T-helper 2 cell treated with Interferon-gamma antibody and Interleukin-4, amounts not matched to agents 5 μg/mL and 100 μg/mL, for 36 hours (primary cell): ENCODE measurements around the gene HOGA1.

Experiments
- DNase-seq: peaks from one replicate; pipeline ENCODE4 v3.0.0; 2021; ENCODE audit warnings: low spot score
- H3K27ac Mint-ChIP-seq: one replicate; pipeline ENCODE4 v1.8.0; 2021; ENCODE audit warnings: mild to moderate bottlenecking, mixed read lengths
- H3K27me3 Mint-ChIP-seq: one replicate; pipeline ENCODE4 v1.8.0; 2021; ENCODE audit warnings: low read depth, mixed read lengths
- H3K36me3 Mint-ChIP-seq: one replicate; pipeline ENCODE4 v1.8.0; 2021; ENCODE audit warnings: low read depth, mixed read lengths
- H3K4me1 Mint-ChIP-seq: one replicate; pipeline ENCODE4 v1.8.0; 2021; ENCODE audit warnings: low read depth, mixed read lengths
- H3K4me3 Mint-ChIP-seq: one replicate; pipeline ENCODE4 v1.8.0; 2022; ENCODE audit warnings: mild to moderate bottlenecking, moderate library complexity, mixed read lengths
- H3K9me3 Mint-ChIP-seq: one replicate; pipeline ENCODE4 v1.8.0; 2021; ENCODE audit warnings: mixed read lengths

The HOGA1 gene

GRCh38 chr10:97584060-97584797 is at the start of gene HOGA1:
HOGA1 (plus strand) TSS chr10:97584389; CDS start chr10:97584704, 315 bp downstream.
- Mint-ChIP-seq H3K4me1 (no peaks in the 10 kb centered on the region), H3K36me3 (no peaks in the 10 kb centered on the region), H3K27me3 (no peaks in the 10 kb centered on the region), H3K9me3 (no peaks in the 10 kb centered on the region), H3K4me3 (no peak within 1 kb of the TSS), H3K27ac (no peak within 1 kb of the TSS)
- DNase-seq: no peak

GRCh38 chr10:97534746-97535367 is 49.3 kb upstream of the HOGA1 start:
- no peak overlapping the region for H3K4me3 Mint-ChIP-seq
- DNase-seq: peak; percentile 20
- H3K27me3 Mint-ChIP-seq: no peaks in the 10 kb centered on the region
- no peak overlapping the region for H3K27ac Mint-ChIP-seq
- H3K4me1 Mint-ChIP-seq: no peaks in the 10 kb centered on the region
- no peaks in the 10 kb centered on the region for H3K9me3 Mint-ChIP-seq
- H3K36me3 Mint-ChIP-seq: no peaks in the 10 kb centered on the region

GRCh38 chr10:97537186-97537869 is 46.9 kb upstream of the HOGA1 start:
- H3K4me1 Mint-ChIP-seq: no peaks in the 10 kb centered on the region
- H3K36me3 Mint-ChIP-seq: no peaks in the 10 kb centered on the region
- no peak for DNase-seq
- H3K9me3 Mint-ChIP-seq: no peaks in the 10 kb centered on the region
- H3K27me3 Mint-ChIP-seq: no peaks in the 10 kb centered on the region
- no peak overlapping the region for H3K4me3 Mint-ChIP-seq
- no peak overlapping the region for H3K27ac Mint-ChIP-seq

- H3K27me3 Mint-ChIP-seq: no peaks in the 10 kb centered on the region
- no peak overlapping the region for H3K27ac Mint-ChIP-seq
- no peaks in the 10 kb centered on the region for H3K9me3 Mint-ChIP-seq
- no peak overlapping the region for H3K4me3 Mint-ChIP-seq
- DNase-seq: no peak
- H3K4me1 Mint-ChIP-seq: peaks cover 6% of the 10 kb centered on the region
- H3K36me3 Mint-ChIP-seq: no peaks in the 10 kb centered on the region
Observed at GRCh38 chr10:97538411-97538810, 45.8 kb upstream of the HOGA1 start.

GRCh38 chr10:97538839-97539238 is 45.4 kb upstream of the HOGA1 start:
- H3K4me1 Mint-ChIP-seq: peaks cover 7% of the 10 kb centered on the region
- no peaks in the 10 kb centered on the region for H3K36me3 Mint-ChIP-seq
- no peaks in the 10 kb centered on the region for H3K9me3 Mint-ChIP-seq
- no peaks in the 10 kb centered on the region for H3K27me3 Mint-ChIP-seq
- DNase-seq: no peak
- H3K4me3 Mint-ChIP-seq: no peak overlapping the region
- H3K27ac Mint-ChIP-seq: no peak overlapping the region

- no peak for DNase-seq
- H3K27me3 Mint-ChIP-seq: no peaks in the 10 kb centered on the region
- H3K4me1 Mint-ChIP-seq: peaks cover 7% of the 10 kb centered on the region
- H3K4me3 Mint-ChIP-seq: no peak overlapping the region
- H3K9me3 Mint-ChIP-seq: no peaks in the 10 kb centered on the region
- H3K27ac Mint-ChIP-seq: no peak overlapping the region
- H3K36me3 Mint-ChIP-seq: no peaks in the 10 kb centered on the region
Observed at GRCh38 chr10:97539523-97540200, 44.5 kb upstream of the HOGA1 start.

- Mint-ChIP-seq H3K4me1 (peaks cover 7% of the 10 kb centered on the region), H3K27ac (no peak overlapping the region), H3K9me3 (no peaks in the 10 kb centered on the region), H3K36me3 (no peaks in the 10 kb centered on the region), H3K27me3 (no peaks in the 10 kb centered on the region), H3K4me3 (no peak overlapping the region)
- no peak for DNase-seq
Observed at GRCh38 chr10:97540669-97541500, 43.3 kb upstream of the HOGA1 start.

- Mint-ChIP-seq H3K9me3 (no peaks in the 10 kb centered on the region), H3K4me1 (peaks cover 7% of the 10 kb centered on the region), H3K27ac (no peak overlapping the region), H3K4me3 (no peak overlapping the region), H3K36me3 (no peaks in the 10 kb centered on the region), H3K27me3 (no peaks in the 10 kb centered on the region)
- DNase-seq: peak; percentile 46
Observed at GRCh38 chr10:97542169-97543024, 41.8 kb upstream of the HOGA1 start.

- H3K27me3 Mint-ChIP-seq: no peaks in the 10 kb centered on the region
- H3K36me3 Mint-ChIP-seq: no peaks in the 10 kb centered on the region
- H3K27ac Mint-ChIP-seq: no peak overlapping the region
- peak; percentile 71 for DNase-seq
- H3K4me1 Mint-ChIP-seq: peaks cover 7% of the 10 kb centered on the region
- no peaks in the 10 kb centered on the region for H3K9me3 Mint-ChIP-seq
- H3K4me3 Mint-ChIP-seq: no peak overlapping the region
Observed at GRCh38 chr10:97543025-97543546, 41.1 kb upstream of the HOGA1 start.

- Mint-ChIP-seq H3K4me3 (no peak overlapping the region), H3K4me1 (peaks cover 7% of the 10 kb centered on the region), H3K36me3 (no peaks in the 10 kb centered on the region), H3K9me3 (no peaks in the 10 kb centered on the region), H3K27me3 (no peaks in the 10 kb centered on the region), H3K27ac (no peak overlapping the region)
- DNase-seq: no peak
Observed at GRCh38 chr10:97546456-97547270, 37.5 kb upstream of the HOGA1 start.

GRCh38 chr10:97547271-97547600 is 37.0 kb upstream of the HOGA1 start:
- no peaks in the 10 kb centered on the region for H3K36me3 Mint-ChIP-seq
- H3K4me3 Mint-ChIP-seq: no peak overlapping the region
- no peak overlapping the region for H3K27ac Mint-ChIP-seq
- peaks cover 7% of the 10 kb centered on the region for H3K4me1 Mint-ChIP-seq
- no peak for DNase-seq
- H3K27me3 Mint-ChIP-seq: no peaks in the 10 kb centered on the region
- H3K9me3 Mint-ChIP-seq: no peaks in the 10 kb centered on the region

- Mint-ChIP-seq H3K27ac (no peak overlapping the region), H3K9me3 (no peaks in the 10 kb centered on the region), H3K36me3 (no peaks in the 10 kb centered on the region), H3K27me3 (no peaks in the 10 kb centered on the region), H3K4me3 (no peak overlapping the region), H3K4me1 (peaks cover 5% of the 10 kb centered on the region)
- no peak for DNase-seq
Observed at GRCh38 chr10:97547962-97548361, 36.2 kb upstream of the HOGA1 start.
